ENCODE results near the gene MRPL4.

DNA sequence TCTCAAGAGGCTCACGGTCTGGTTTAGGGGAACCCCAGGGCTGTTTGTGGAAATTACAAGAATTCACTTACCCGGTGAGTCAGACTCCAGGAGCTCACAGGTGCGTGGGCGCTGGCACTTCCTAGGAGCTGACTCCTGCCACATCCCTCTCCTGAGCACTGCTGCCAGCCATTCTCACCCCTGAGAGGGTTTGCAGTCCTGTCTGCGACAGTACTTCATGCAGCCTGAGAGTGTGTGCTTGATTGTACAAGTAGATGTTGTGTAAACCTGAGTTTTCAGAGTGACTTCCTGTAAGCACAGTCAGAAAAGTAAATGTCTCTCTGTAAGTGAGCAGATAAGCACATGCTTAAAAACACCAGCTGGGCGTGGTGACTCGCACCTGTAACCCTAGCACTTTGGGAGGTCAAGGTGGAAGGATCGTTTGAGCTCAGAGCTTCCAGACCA is 8.1 kb downstream of the MRPL4 start:
- TF ChIP-seq CTCF (IDR thresholded peaks at IDR 0.05) = no peak
- no peak for TF ChIP-seq POLR2A (IDR thresholded peaks at IDR 0.05)

Data from uterus (tissue), 2 donors.